Activated CD4-positive, alpha-beta T cell treated with anti-CD3 and anti-CD28 coated beads, Interleukin-2, amount 50 U/mL, for 4 hours (primary cell): ENCODE results near the gene OR2T4.

ENCODE experiments used
- DNase-seq, 2 experiments: peaks; one replicate each; pipeline ENCODE4 v3.0.0-alpha.2; 2020

Gene OR2T4, protein sequence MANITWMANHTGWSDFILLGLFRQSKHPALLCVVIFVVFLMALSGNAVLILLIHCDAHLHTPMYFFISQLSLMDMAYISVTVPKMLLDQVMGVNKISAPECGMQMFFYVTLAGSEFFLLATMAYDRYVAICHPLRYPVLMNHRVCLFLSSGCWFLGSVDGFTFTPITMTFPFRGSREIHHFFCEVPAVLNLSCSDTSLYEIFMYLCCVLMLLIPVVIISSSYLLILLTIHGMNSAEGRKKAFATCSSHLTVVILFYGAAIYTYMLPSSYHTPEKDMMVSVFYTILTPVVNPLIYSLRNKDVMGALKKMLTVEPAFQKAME

DNA sequence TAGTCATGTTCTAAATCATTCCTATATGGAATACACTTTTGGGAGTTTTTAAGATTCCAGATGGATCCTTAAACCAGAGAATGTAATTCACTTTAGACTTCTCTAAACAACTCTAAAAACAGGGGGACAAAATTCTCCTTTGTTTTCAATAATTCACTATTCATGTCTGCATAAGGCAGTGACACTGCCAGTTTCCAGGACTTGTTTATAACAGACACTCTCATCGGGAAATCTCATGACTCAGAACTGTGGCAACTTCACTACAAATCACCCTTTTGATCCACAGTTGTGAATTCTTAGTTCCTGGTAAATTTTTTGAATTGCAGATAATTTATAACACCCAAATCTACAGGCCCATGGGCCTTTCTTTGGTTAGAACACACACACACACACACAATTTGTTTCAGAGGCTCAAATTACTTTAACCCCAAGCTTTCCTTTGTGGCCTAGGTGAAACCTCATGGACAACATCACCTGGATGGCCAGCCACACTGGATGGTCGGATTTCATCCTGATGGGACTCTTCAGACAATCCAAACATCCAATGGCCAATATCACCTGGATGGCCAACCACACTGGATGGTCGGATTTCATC is at the start of gene OR2T4:
OR2T4 (plus strand) TSS at position 545 of the 595 bp plus-strand sequence; CDS start at position 545, 0 bp downstream.
- DNase-seq: no peak

DNA sequence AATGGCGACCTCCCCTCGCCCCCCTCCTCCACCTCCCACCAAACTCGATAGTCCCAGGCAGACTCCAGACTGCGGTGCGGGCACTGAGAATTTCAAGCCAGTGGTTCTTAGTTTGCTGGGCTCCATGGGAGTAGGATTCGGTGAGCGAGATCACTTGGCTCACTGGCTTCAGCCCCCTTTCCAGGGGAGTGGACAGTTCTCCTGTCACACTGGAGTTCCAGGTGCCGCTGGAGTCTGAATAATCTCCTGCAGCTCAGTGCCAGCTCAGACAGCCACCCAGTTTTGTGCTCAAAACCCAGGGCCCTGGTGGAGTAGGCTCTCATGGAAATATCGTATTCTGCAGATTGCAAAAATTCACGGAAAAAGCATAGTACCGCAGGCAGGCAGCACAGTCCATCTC is 44.7 kb upstream of the OR2T4 start:
- no peak for DNase-seq

DNA sequence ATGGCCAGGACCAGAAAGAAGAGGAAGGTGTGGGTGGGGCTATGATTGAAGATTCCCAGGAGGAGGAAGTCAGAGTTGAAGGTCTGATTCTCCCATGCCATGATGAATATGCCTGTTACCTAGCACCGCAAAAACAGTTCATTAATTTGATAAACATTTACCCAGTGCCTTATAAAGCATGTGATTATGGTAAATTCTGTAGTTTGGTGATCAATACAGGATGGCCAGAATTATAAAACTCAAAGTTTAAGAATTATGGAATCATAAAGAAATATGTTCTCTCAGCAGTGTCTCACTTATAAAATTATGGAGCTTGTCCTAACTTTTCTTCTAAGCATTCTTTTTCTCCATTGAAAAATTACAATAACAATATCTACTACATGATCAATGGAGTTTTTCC is 37.0 kb upstream of the OR2T4 start, which contains the start of gene OR2M7:
OR2M7 (minus strand) TSS at position 101 of the 400 bp plus-strand sequence; CDS start at position 101, 0 bp downstream.
- DNase-seq: no peak

DNA sequence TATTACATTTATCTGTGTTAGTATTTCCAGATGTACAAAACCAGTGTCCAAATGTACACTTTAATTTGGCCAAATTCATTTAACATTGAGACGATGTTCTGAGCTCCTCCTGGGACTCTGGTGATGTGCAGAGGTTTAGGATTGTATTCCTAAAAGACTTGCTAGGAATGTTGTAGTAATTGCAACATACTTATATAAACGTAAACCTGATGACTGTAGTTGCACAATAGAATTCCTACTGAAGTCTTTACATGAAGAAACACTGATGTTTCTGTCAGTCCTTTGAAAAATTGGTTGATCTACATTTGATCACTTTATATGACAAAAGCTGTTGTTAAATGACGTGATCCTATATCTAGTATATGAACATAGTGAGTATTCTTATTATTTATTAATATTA is 18.0 kb upstream of the OR2T4 start:
- DNase-seq: no peak

DNA sequence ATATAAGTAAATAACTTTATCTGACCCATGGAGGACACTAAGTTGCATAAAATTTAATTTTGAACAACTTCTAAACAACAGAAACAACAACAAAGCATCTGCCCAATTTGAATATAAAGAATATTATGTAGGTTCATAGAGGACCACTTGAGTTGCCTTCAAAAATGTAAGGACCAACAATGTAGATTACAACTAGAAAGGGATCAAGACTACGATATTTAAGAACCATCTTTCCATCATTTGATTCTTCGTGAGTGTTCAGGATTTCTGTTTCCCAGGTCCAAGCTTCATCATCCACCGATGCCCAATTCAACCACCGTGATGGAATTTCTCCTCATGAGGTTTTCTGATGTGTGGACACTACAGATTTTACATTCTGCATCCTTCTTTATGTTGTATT is 13.0 kb upstream of the OR2T4 start, which contains the start of gene OR14C36:
OR14C36 (plus strand) TSS at position 301 of the 400 bp plus-strand sequence; CDS start at position 301, 0 bp downstream.
- no peak for DNase-seq

DNA sequence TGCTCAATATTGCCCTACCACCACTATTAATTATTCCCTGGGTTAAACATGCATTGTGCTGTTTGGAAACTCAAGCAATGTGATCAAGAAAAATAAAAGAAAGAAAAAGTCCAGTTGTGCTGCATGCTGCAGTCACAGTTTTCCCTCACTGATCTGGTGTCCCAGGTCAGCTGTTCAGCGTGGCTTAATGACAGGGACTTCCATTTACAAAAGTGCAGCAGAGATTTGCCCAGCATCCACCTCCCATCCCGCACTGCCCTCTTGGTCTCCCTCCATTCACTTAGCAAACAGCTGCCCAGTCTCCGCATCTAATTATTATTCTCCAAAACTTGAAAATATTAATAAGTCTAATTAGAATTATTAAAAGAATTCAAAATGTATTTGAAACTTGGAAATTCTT is 2.0 kb upstream of the OR2T4 start:
- no peak for DNase-seq

DNA sequence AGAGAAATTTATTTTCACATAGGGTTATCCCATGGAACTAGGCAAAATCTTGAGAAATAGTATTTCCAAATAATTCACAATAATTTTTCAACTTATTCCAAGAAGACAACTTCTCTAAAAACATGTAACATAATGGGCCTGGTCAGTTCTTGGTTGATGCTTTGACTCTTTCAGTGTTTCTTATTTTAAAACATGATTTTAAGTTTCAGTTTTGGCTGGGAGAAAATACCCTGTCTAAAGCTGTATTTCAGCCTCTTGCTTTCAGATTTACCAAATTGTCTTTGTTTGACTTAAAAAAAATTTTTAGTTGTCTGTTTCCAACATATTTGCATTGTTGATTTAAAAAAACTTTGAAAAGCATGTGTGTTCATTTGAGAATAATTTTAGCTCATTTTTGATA is 5.1 kb downstream of the OR2T4 start:
- no peak for DNase-seq

DNA sequence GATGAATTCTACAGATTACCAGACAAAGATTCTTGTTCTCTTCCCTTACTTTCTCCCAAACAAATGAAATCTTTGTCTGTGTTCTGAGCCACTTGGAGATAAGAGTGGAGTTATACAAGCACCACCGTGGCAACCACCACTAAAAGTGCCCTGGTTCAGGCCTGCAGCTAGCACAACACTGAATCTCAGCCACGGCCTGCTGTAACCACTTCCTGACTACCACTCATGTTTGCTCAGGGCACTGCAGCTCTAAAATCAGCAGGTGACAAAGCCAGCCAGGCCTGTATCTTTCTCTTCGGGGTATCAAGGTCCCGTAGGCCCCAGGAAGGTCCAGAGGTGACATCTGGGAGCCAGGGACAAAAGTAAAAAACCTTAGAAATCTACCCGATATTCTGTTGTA is 10.9 kb downstream of the OR2T4 start:
- DNase-seq: no peak

DNA sequence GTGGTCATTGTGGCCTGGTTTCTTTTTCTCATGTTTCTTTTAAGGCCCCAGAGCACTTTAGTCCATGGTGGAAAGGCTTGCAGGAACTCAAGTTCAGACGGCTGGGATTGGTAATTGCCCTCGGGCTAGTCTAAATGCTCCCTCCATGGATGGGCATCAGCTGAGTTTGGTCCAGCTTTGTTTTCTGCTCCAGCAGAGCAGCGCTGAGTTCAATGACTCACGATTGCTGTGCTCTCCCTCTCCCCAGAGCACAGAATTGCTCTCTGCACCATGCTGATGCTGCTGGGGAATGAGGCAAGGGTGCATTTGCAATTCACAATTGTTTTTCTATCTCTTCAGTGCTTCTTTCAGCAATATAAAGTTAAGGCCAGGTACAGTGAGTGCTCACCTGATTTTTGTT is 12.3 kb downstream of the OR2T4 start:
- no peak for DNase-seq

DNA sequence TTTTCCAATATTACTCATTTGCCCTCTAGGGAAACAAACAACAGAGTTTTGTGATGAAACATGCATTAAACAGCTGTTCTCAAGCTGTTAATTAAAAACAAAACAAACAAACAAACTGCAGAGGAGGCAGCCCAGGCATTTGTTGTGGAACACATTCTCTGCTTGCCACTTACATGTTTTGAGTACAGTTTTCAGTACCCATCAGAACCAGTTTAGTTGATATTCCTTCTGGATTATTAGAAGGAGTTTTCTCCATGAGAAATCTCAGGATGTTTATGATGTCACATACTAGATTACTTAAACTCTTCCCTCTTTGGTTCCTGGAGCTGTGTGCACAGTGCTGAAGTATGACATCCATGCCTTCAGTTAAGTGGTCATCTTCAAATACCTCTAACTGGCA is 14.0 kb downstream of the OR2T4 start, which contains the start of gene OR2T6:
OR2T6 (plus strand) TSS at position 301 of the 400 bp plus-strand sequence. CDS start 11,863 bp downstream, outside the sequence.
- DNase-seq: no peak

DNA sequence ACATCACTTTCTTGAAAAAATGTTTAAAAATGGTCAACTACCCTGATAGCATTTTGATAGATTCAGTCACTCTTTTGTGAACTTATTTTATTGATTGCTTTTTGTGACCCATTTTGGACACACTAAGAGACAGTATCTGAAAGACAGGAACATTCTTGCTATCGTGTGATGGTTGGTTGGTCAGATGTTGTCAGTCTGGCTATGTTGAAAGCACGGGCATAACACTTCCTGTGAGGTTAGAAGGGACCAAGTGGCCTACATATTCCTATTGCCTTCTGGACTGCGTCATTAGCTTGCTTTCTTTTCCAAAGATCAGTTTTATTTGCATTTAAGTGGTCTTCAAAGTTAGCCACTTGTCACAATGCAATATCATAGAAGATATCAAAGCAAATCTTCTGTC is 15.5 kb downstream of the OR2T4 start:
- no peak for DNase-seq

DNA sequence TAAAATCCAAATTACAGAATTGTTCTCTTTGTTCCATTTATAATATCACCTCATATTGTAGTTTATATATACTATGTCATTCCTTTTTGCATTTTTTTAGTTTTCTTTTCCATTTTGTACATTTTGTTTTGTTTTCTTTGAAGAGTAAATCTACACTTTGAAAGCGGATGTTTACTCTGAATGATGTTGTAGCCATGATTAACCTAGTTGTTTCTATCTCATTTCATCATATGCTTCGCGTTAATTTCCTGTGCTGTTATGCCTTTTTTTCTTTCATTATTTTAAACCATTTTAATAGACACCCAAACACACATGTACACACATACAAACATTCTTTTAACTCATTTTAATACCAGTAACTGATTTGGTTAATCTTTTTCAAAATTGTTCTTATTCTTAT is 19.4 kb downstream of the OR2T4 start:
- no peak for DNase-seq

DNA sequence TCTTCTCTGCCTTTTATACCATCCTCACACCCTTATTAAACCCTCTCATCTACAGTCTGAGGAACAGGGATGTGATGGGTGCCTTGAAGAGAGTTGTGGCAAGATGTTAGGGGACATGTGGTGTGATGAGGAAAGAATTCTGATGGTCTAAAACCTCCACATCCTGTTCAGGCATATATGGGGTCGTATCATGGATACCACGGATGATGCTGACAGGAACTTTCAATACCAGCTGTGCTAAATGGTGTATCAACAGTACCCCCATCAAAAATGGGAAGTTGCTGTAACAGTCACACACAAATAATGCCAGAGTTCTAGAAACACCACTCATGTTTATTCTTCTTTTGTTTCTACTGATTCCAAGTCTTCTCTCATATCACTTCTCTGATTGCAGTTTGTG is 27.0 kb downstream of the OR2T4 start:
- DNase-seq: no peak

DNA sequence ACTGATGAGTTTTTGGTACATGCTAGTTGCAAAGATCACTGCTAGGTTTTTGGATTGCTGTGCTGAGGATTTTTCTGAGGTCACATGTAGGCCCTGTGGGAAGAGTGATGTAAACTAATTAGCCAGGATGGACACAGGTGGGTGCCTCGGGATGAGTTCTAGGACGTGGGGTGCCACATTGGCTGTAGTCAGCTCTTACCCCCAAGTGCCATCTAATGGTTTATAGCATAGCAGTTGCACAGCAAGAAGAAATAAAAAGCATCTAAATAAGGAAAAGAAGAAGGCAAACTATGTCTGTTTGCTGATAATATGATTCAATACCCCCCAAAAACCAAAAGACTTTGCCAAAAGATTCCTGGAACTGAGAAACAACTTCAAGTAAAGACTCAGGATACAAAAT is 31.6 kb downstream of the OR2T4 start:
- no peak for DNase-seq

DNA sequence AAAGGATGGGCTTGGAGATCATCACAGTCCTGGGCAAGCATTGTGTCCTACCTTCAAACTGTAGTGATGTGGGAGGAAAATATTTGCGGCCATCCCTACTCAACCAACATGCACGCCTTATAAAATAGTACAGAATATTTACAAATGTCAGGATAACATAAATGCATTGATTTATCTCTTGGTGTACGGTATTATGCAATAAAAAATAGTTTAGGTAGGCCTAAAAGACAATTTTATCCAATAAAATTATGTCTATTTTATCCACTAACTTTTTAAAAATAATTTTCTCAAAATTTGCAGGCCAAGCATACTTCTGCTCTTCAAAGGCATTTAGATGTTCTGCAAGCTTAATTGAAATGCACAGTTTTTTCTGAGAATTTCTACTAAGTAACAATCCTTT is 41.3 kb downstream of the OR2T4 start, which contains the start of gene OR2T1:
OR2T1 (plus strand) TSS at position 301 of the 400 bp plus-strand sequence. CDS start 3,100 bp downstream, outside the sequence.
- DNase-seq: no peak

DNA sequence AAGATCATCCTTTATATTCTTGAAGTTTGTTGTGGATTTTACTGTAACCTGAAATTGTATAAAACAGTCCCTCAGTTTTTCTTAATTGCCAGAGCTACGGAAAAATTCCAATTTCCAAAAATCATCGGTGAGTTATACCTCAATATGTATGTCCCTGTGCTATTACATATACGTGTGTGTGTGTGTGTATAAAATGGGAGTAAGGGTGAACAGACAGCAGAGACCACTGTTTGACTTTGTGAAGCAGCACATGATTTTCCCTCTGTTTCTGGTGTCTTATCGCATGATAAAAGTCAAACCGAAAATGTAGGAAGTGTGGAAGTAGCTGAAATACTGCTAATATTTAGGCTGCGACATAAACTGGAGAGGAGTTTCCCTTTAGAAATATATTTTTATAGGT is 42.6 kb downstream of the OR2T4 start:
- DNase-seq: no peak

DNA sequence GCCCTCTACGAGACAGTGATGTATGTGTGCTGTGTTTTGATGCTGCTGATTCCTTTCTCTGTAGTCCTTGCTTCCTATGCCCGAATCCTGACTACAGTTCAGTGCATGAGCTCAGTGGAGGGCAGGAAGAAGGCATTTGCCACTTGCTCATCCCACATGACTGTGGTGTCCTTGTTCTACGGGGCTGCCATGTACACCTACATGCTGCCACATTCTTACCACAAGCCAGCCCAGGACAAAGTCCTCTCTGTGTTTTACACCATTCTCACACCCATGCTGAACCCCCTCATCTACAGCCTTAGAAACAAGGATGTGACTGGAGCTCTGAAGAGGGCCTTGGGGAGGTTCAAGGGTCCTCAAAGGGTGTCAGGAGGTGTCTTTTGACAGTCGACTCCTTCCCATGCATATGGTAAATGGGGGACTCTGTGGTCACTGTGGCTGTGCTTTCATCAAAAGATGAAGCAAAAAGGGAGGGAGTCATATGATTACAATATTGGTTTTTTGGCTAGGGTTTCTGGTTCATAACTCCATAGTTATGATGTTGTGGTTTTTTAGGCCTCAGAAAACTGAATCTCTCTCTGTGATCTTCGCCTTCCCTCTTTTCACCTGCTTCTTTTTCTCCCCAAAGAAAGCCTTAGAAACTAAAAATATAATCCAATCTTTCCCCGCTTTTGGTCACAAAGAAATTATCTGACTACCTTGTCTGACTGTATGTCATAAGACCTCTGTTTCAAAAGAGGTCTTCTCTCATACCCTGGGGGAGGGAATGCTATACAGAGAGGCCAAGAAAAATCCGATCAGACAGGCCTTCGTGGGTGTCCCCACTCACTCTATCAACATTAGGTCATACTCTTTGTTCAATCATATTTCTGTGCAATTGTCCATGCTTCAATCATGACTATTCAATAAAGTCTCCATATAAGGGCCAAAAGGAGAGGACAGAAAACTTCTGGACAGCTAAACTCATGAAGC is 45.5 kb downstream of the OR2T4 start:
- DNase-seq: no peak
